ENCODE measurements around the gene OLFML3. TPM values are rescaled to one million over a fixed set of nuclear protein-coding genes. Genes with fewer than 3 reads are reported as not detected.

Gene OLFML3
- total RNA-seq, 3 donors from 2014 or later (not counting 1 experiment from before 2014, with no cell fraction given) = 0.16 TPM; not detected in 2

- H3K36me3 ChIP-seq (ENCODE audit: control insufficient read depth, insufficient read depth, low read length) = peaks cover 89% of the 10 kb centered on the region
- H3K4me3 ChIP-seq (ENCODE audit: low read length) = no peak overlapping the region
- Mint-ChIP-seq H3K27ac (peak overlapping the region; percentile 25 to 85), H3K27me3 (ENCODE audit: low read depth in 2 of 2) (no peaks in the 10 kb centered on the region), H3K4me1 (peaks cover 33 to 35% of the 10 kb centered on the region in 2 donors), H3K9me3 (no peaks in the 10 kb centered on the region), H3K36me3 (peaks cover 57% of the 10 kb centered on the region), H3K4me3 (no peak overlapping the region)
- TF ChIP-seq CTCF (IDR thresholded peaks at IDR 0.05) = no peak
- intact Hi-C loops (cut with micrococcal nuclease) = loop anchor here (2.0 kb wide), 1 partner anchor 17 kb away; no protein-coding TSS in a partner anchor
- no peaks in the 10 kb centered on the region for H3K4me1 ChIP-seq (ENCODE audit: control insufficient read depth, insufficient read depth, low read length)
- ATAC-seq (peak; percentile 30 to 48 (median 34)), DNase-seq (peak in 1 of 2 donors; percentile 51)
- H3K9me3 ChIP-seq (ENCODE audit: control insufficient read depth, insufficient read depth, low read length) = no peaks in the 10 kb centered on the region
- WGBS (ENCODE audit: insufficient coverage) = 92% methylated on average over 12 of the region's 12 CpGs
- no peaks in the 10 kb centered on the region for H3K27me3 ChIP-seq (ENCODE audit: control insufficient read depth, insufficient read depth, low read length)
- H3K27ac ChIP-seq (ENCODE audit: low read length) = no peak overlapping the region
These were observed 15.9 kb upstream of the OLFML3 start for GRCh38 chr1:113963281-113963906.

GRCh38 chr1:113965703-113966412 is 13.4 kb upstream of the OLFML3 start:
- TF ChIP-seq CTCF (IDR thresholded peaks at IDR 0.05) = no peak
- peaks cover 24 to 40% of the 10 kb centered on the region in 2 donors for H3K4me1 Mint-ChIP-seq
- no peaks in the 10 kb centered on the region for H3K27me3 ChIP-seq (ENCODE audit: control insufficient read depth, insufficient read depth, low read length)
- no peaks in the 10 kb centered on the region for H3K4me1 ChIP-seq (ENCODE audit: control insufficient read depth, insufficient read depth, low read length)
- H3K9me3 ChIP-seq (ENCODE audit: control insufficient read depth, insufficient read depth, low read length) = no peaks in the 10 kb centered on the region
- DNase-seq = no peak
- peaks cover 69% of the 10 kb centered on the region for H3K36me3 Mint-ChIP-seq
- H3K36me3 ChIP-seq (ENCODE audit: control insufficient read depth, insufficient read depth, low read length) = peaks cover 92% of the 10 kb centered on the region
- H3K9me3 Mint-ChIP-seq = no peaks in the 10 kb centered on the region
- H3K27ac Mint-ChIP-seq = peak overlapping the region in 1 of 2 donors; percentile 78
- no peak overlapping the region for H3K4me3 Mint-ChIP-seq
- H3K27me3 Mint-ChIP-seq (ENCODE audit: low read depth in 2 of 2) = no peaks in the 10 kb centered on the region
- no peak for ATAC-seq
- 94% methylated on average over 2 of the region's 4 CpGs for whole genome bisulfite sequencing (ENCODE audit: insufficient coverage)
- intact Hi-C loops (cut with micrococcal nuclease) = no loop called here
- H3K4me3 ChIP-seq (ENCODE audit: low read length) = no peak overlapping the region
- no peak overlapping the region for H3K27ac ChIP-seq (ENCODE audit: low read length)

- Mint-ChIP-seq H3K27ac (peak overlapping the region; percentile 54 to 83), H3K9me3 (no peaks in the 10 kb centered on the region), H3K36me3 (peaks cover 54% of the 10 kb centered on the region), H3K4me1 (peaks cover 34 to 47% of the 10 kb centered on the region in 2 donors), H3K4me3 (no peak overlapping the region), H3K27me3 (ENCODE audit: low read depth in 2 of 2) (no peaks in the 10 kb centered on the region)
- intact Hi-C loops (cut with micrococcal nuclease) = no loop called here
- H3K4me1 ChIP-seq (ENCODE audit: control insufficient read depth, insufficient read depth, low read length) = peaks cover 18% of the 10 kb centered on the region
- peak in 1 of 3 donors; percentile 3 for ATAC-seq
- H3K36me3 ChIP-seq (ENCODE audit: control insufficient read depth, insufficient read depth, low read length) = peaks cover 64% of the 10 kb centered on the region
- no peak overlapping the region for H3K4me3 ChIP-seq (ENCODE audit: low read length)
- H3K27me3 ChIP-seq (ENCODE audit: control insufficient read depth, insufficient read depth, low read length) = no peaks in the 10 kb centered on the region
- no peak overlapping the region for H3K27ac ChIP-seq (ENCODE audit: low read length)
- WGBS (ENCODE audit: insufficient coverage) = 86% methylated on average over 9 of the region's 9 CpGs
- DNase-seq = no peak
- no peaks in the 10 kb centered on the region for H3K9me3 ChIP-seq (ENCODE audit: control insufficient read depth, insufficient read depth, low read length)
- no peak for TF ChIP-seq CTCF (IDR thresholded peaks at IDR 0.05)
These were observed 6.3 kb upstream of the OLFML3 start for GRCh38 chr1:113972954-113973353.

All from natural killer cell (primary cell).